ENCODE results near the gene CDK12.
"Not testable (repeated sequence)": the region's sequence is repeated elsewhere in the genome, so short reads cannot be mapped to it uniquely, and the experiment has no call there.

CDK12 gene

DNA sequence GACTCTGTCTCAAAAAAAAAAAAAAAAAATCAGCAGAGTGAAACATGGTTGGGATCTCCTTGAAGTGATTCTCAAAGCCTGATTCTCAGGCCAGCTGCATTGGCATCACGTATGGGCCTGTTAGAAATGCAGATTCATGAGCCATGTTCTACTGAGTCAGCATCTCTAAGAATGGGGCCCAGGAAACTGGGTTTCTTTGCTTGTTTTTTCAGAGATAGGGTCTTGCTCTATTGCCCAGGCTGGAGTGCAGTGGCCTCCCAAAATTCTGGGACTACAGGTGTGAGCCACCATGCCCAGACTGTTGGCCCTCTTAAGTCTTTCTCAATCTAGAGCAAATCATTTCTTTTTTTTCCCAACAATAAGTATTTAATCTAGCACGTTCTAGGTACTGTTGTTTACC lies 47.7 kb downstream of the CDK12 start:
- DNase-seq, result no peak

DNA sequence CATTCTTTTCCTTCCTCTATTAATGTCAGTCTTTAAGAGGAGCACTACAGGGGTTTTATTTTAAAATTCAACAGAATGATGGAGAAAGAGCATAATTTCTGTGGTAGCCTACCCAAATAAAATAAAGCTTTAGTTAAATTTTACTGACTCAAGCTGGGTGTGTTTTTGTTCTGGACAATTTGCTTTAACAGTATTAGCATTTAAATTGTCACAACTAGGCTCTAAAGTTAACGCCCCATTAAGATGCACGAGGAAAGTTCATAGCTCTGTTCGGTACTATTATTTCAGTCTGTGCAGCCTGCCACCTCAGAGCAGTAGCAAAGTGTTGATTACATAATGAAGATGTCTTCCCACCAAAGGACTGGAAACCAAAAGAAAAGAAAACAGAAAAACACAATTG lies 52.0 kb downstream of the CDK12 start:
- DNase-seq, result no peak

DNA sequence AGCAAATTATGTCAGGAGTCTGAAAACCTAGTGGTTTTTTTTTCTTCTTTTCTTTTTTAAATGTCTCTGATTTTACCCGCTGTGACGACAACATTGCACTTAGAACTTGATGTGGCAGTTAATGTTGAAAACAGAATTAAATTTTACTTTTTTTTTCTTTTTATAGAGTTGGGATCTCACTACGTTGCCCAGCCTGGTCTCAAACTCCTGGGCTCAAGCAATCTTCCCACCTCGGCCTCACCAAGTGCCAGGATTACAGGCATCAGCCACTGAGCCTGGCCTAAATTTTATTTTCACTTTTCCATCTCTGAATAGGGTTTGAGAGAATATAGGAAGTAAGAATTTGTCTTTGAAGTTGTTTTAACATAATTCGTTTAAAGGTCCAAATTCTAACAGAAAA lies 52.6 kb downstream of the CDK12 start:
- no peak for DNase-seq

DNA sequence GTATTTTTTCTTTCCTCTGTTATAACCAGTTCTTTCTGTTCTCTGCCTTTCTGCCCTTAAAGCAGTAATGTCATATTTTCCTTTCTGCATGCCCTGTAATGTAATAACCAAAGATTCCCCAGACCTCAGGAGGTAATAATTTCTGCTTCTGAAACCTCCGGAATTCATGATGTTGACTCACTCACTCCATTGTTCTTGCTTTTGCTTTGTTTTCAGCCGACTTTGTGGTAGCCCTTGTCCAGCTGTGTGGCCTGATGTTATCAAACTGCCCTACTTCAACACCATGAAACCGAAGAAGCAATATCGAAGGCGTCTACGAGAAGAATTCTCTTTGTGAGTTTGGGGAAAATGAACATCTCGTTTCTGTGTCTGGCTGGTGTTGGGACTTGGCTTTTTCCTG lies 55.9 kb downstream of the CDK12 start:
- DNase-seq, result no peak

- no peak for DNase-seq
Observed at GRCh38 chr17:39525801-39526506, 64.7 kb downstream of the CDK12 start.

GRCh38 chr17:39527220-39527813 lies 66.0 kb downstream of the CDK12 start:
- peak; percentile 22 for DNase-seq

DNA sequence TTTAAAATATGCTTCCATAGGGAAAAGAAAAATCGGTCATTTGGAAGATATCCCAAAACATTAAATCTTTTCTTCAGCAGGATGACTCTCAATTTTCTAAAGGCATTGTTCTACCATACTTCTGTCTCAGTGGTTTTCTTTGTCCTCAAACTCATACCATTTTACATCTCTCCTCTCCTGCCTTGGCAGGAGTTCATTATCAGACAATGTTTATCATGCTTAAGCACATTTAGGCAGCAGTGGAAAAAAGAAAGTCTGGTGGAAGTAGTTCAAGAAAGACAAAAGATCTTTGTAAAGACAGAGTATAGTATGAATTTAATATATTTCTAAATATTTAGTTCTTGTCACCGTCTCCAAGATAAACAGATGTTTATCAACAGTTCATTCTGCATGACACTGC lies 68.2 kb downstream of the CDK12 start:
- no peak for DNase-seq

DNA sequence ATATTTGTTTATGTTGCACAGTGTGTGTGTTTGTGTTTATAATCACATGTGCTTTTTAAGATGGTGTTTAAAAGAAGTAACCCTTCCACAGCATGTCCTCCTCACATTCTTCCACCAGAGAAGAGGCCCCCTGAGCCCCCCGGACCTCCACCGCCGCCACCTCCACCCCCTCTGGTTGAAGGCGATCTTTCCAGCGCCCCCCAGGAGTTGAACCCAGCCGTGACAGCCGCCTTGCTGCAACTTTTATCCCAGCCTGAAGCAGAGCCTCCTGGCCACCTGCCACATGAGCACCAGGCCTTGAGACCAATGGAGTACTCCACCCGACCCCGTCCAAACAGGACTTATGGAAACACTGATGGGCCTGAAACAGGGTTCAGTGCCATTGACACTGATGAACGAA lies 69.2 kb downstream of the CDK12 start:
- DNase-seq, result no peak

DNA sequence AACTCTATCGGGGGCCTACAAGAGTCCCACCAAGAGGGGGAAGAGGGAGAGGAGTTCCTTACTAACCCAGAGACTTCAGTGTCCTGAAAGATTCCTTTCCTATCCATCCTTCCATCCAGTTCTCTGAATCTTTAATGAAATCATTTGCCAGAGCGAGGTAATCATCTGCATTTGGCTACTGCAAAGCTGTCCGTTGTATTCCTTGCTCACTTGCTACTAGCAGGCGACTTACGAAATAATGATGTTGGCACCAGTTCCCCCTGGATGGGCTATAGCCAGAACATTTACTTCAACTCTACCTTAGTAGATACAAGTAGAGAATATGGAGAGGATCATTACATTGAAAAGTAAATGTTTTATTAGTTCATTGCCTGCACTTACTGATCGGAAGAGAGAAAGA lies 70.0 kb downstream of the CDK12 start:
- DNase-seq, result no peak

DNA sequence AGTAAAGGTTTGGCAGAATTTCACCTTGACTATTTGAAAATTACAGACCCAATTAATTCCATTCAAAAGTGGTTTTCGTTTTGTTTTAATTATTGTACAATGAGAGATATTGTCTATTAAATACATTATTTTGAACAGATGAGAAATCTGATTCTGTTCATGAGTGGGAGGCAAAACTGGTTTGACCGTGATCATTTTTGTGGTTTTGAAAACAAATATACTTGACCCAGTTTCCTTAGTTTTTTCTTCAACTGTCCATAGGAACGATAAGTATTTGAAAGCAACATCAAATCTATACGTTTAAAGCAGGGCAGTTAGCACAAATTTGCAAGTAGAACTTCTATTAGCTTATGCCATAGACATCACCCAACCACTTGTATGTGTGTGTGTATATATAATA lies 72.6 kb downstream of the CDK12 start:
- DNase-seq, result peak; percentile 45

DNA sequence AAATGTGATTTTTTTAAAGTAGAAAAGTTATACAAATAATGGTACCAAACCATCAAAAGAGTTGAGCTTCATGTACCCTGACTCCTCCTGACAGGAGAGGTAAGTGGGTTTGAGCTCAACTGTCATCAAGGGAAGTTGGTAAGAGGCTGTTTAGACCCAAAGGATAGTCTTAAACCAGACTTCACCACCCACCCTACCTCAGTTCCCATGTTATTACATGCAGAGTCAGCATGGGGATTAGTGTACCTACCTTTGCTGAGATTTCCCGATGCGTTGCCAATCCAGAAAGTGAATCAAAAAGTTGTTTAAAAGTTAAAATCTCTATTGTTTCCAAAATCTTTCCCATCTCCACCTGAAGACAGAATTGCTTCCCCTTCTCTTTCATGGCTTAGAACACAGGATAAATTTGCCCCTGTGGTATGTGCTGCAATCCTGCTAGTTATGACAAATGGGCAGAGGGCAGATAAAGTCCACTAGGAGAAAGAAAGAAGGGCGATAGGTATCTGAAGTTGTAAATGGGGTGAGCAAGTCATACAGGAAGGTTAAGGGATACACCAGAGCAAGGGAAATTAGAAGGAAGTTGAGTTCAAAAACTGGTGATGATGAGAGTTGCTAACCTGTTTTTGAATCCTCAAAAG lies 73.6 kb downstream of the CDK12 start:
- no peak for DNase-seq

DNA sequence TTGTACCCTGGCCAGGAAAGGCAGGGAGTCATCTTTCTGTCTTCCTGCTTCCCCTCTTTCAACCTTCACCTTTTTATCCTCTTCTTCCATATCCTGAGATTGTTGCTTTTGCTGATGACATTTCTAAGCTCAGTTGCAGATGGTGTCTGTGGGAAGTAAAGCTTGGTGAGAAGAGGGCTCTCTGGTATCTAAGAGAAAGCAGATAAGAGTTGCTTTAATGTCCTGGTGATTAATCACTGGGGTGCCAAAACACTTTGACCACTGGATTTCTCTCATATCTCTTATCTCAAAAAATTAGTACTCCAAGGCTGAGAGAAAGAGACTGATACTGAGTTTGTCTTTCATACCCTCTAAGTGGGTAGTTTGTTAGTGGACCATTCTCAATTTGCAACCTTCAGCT lies 75.2 kb downstream of the CDK12 start:
- no peak for DNase-seq

- DNase-seq, result not testable (repeated sequence)
Observed at GRCh38 chr17:39537364-39537763, 76.1 kb downstream of the CDK12 start.

DNA sequence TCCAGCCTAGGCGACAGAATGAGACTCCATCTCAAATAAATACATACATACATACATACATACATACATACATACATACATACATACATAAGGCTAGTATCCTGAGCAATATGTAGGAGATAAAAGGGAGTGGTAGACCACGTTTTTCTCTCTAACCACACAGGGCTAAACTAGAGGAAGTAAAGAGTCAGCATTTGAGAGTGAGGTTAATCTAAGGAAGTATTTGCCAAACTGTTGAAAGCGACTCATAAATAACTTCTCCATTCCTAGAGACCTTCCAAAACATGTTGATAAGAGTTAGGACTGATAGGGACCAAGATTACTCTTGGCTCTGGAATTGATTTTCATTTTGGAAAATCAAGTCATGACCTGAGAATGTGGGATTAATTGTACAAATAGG lies 77.6 kb downstream of the CDK12 start:
- DNase-seq, result no peak

GRCh38 chr17:39540611-39541010 lies 79.3 kb downstream of the CDK12 start:
- DNase-seq, result no peak

DNA sequence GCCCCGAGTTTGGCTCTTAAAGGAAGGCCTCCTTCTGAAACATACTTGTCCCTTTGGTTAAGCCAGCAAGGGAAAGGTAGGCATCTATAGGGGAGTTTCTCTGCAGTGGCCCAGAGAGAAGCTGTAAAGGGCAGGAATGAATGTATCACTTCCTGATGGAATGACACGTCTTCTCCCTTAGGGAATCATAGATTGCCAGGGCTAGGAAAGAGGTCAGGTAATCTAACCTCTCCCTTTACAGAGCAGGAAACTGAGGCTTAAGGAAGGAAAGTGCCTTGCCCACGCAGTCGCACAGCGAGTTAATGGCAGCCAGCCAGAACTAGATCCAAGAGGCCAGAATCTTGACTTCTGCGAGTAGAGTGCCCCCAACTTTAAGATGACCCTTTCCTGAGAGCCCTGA lies 80.4 kb downstream of the CDK12 start:
- DNase-seq, result no peak

DNA sequence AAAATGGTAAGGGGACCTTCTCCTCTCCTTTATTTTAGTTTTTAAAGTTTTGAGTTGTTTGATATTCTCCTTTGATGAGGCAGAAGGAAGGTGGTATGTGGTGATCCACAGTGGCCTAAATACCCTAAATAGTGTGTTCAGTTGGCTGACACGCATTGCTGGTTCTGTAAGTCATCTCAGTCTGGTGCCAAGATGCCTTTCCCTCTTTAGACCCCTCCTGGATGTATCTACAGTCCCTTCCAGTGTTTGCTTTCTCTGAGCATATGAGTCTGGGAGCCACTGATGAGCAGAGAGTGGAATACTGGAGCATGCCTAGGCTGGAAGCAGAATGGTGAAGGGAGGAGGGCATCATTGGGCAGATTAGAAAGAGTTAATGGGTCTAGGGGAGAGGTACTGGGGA lies 81.9 kb downstream of the CDK12 start:
- DNase-seq, result no peak

GRCh38 chr17:39543664-39544063 lies 82.4 kb downstream of the CDK12 start:
- DNase-seq, result no peak

GRCh38 chr17:39544361-39544760 lies 83.1 kb downstream of the CDK12 start:
- not testable (repeated sequence) for DNase-seq

DNA sequence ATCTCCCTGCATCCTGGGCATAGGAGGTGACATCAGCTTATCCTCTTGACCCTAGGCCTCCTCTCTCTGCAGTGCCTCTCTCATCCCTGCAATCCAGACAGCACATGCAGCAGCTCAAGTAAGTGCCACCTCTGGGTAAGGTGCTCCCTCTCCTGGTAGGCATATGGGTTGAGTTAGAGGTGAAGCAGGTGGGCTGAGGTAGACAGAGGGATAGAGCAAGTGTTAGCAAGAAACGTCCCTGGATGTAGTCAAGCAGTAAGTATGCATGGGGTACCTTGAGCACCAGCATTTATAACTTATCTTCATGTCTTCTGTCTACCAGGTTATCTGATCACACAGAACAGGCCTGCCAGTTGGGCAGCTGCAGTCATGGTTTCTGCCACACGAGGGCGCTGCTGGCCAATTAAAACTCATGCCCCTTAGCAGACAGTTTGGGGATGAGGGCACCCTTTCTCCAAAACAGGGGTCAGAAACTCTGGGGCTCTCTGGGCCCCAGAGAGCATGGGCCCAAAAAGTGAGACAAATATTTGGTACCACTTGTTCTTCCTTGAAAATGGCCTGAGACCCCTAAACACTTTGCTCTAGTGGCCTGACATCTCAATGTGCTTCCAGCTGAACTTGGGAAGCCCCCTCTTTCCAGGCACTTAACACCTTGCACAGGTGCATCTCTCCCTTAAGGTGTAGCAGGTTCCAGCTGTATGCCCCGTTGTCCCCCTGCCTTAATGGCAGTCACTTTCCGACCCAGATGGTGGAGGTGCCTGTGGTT lies 86.6 kb downstream of the CDK12 start:
- peak; percentile 44 for DNase-seq

- no peak for DNase-seq
Observed at GRCh38 chr17:39548494-39549225, 87.4 kb downstream of the CDK12 start.

- DNase-seq, result no peak
Observed at GRCh38 chr17:39549747-39550573, 88.7 kb downstream of the CDK12 start.
